Upper lobe of left lung (tissue), 6 donors: ENCODE data around the gene PPM1F. TPM values are rescaled to one million over a fixed set of nuclear protein-coding genes. Genes with fewer than 3 reads are reported as not detected.
"Not testable (repeated sequence)": the region's sequence is repeated elsewhere in the genome, so short reads cannot be mapped to it uniquely, and the experiment has no call there.

Experiments
- ATAC-seq, 2 donors: fragments of 200-7000 bp; cut with Tn5 transposase; one replicate each; pipeline ENCODE4 v1.9.1; 2022; ENCODE audit warnings: mild to moderate bottlenecking in 2 of 2, moderate library complexity in 2 of 2; ENCODE audit not compliant: low FRiP score in 2 of 2
- DNase-seq, 2 donors: peaks; one replicate each; pipeline ENCODE4 v3.0.0-alpha.2; 2019 to 2020
- H3K27ac ChIP-seq, 4 donors: fragments of 200-600 bp; sonication (generic); one replicate each; pipeline ENCODE4 v1.5.1; 2016 to 2019
- H3K27me3 ChIP-seq, 4 donors: fragments of 200-600 bp; sonication (generic); one replicate each; pipeline ENCODE4 v1.5.1; 2017 to 2019
- H3K36me3 ChIP-seq, 4 donors: fragments of 200-600 bp; sonication (generic); one replicate each; pipeline ENCODE4 v1.5.1; 2016 to 2019
- H3K4me1 ChIP-seq, 4 donors: fragments of 200-600 bp; sonication (generic); one replicate each; pipeline ENCODE4 v1.5.1; 2018 to 2019
- H3K4me3 ChIP-seq, 4 donors: fragments of 200-600 bp; sonication (generic); one replicate each; pipeline ENCODE4 v1.5.1; 2017 to 2019; ENCODE audit warnings: mild to moderate bottlenecking in 2 of 4, moderate library complexity in 1 of 4
- H3K9me3 ChIP-seq, 4 donors: fragments of 200-600 bp; sonication (generic); one replicate each; pipeline ENCODE4 v1.5.1; 2018 to 2019
- EP300 ChIP-seq, 4 donors: sonication (generic); formaldehyde crosslinking; IDR thresholded peaks; one replicate each; pipeline ENCODE4 v1.5.1; 2017; ENCODE audit warnings: antibody characterized with exemption in 4 of 4, control low read depth in 2 of 4
- POLR2A ChIP-seq, 4 donors: fragments of 450-650 bp; IDR thresholded peaks; one replicate each; pipeline ENCODE4 v1.5.1; 2016 to 2017; ENCODE audit warnings: antibody characterized with exemption in 4 of 4, mild to moderate bottlenecking in 2 of 4
- POLR2AphosphoS5 ChIP-seq, 2 donors: sonication (generic); formaldehyde crosslinking; IDR thresholded peaks; one replicate each; pipeline ENCODE4 v1.5.1; 2017; ENCODE audit warnings: antibody characterized with exemption in 2 of 2
- WGBS, 2 donors: methylation state at CpG; one replicate each; pipeline ENCODE4 v1.1.5; 2017 to 2018; 5-methylcytosine and 5-hydroxymethylcytosine counted together
- total RNA-seq, 6 donors: library from RNA; depleted of rRNA in 4 of 6; stranded (reverse); fragments of >200 nt in 4 of 6; gene quantifications; one replicate each; pipeline versions ENCODE4 v1.1.0 to v1.2.1, GENCODE V29; 2016 to 2021
- TF ChIP-seq, protein P1 (sequence below), 6 experiments: fragments of 450-650 bp in 4 of 6; fragments of 200-600 bp in 2 of 6; sonication (generic) in 2 of 6; IDR thresholded peaks; one replicate each; pipeline ENCODE4 v1.5.1; 2016 to 2019; ENCODE audit warnings: antibody characterized with exemption in 6 of 6
- donor health status: DM: no; HTN: no; CAD: no; lungs with moderate emphysema.
- donor health status: DM: no; HTN: yes; CAD: no; lungs with severe emphysema.

PPM1F gene
- total RNA-seq, 6 donors from 2014 or later = 21.0 to 85.3 (median 33.2) TPM

DNA sequence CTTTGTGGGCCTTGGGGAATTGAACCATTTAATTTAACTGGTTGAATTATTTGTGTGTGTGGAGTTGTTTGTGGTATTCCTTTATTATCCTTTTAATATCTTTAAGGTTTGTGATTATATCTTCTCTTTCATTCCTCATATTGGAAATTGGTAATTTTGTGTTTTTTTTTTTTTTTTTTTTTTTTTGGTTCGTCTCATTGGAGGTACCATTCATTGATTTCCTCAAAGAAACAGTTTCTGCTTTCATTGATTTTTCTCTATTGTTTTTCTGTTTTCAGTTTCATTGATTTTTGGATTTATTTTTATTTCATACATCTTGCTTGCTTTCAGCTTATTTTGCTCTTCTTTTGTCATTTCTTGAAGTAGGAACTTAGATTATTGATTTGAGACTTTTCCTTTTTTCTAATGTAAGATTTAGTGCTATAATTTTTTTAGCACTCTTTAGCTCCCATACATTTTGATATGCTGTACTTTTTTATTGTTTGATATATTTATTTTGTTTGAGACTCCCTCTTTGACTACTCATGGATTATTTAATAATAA, 54.2 kb downstream of the PPM1F start:
- DNase-seq (no peak), ATAC-seq (no peak)
- no peak overlapping the region for H3K27ac ChIP-seq
- H3K4me1 ChIP-seq = no peaks in the 10 kb centered on the region
- no peaks in the 10 kb centered on the region for H3K27me3 ChIP-seq
- H3K36me3 ChIP-seq = no peaks in the 10 kb centered on the region
- WGBS, 2 donors = 81 to 82% methylated on average over 1 of the region's 1 CpG
- TF ChIP-seq, protein P1, sequence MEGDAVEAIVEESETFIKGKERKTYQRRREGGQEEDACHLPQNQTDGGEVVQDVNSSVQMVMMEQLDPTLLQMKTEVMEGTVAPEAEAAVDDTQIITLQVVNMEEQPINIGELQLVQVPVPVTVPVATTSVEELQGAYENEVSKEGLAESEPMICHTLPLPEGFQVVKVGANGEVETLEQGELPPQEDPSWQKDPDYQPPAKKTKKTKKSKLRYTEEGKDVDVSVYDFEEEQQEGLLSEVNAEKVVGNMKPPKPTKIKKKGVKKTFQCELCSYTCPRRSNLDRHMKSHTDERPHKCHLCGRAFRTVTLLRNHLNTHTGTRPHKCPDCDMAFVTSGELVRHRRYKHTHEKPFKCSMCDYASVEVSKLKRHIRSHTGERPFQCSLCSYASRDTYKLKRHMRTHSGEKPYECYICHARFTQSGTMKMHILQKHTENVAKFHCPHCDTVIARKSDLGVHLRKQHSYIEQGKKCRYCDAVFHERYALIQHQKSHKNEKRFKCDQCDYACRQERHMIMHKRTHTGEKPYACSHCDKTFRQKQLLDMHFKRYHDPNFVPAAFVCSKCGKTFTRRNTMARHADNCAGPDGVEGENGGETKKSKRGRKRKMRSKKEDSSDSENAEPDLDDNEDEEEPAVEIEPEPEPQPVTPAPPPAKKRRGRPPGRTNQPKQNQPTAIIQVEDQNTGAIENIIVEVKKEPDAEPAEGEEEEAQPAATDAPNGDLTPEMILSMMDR (IDR thresholded peaks at IDR 0.05) = no peak
- TF ChIP-seq POLR2AphosphoS5 (IDR thresholded peaks at IDR 0.05) (no peak), EP300 (IDR thresholded peaks at IDR 0.05) (no peak), POLR2A (IDR thresholded peaks at IDR 0.05) (no peak)
- H3K4me3 ChIP-seq = no peak overlapping the region
- no peaks in the 10 kb centered on the region for H3K9me3 ChIP-seq

DNA sequence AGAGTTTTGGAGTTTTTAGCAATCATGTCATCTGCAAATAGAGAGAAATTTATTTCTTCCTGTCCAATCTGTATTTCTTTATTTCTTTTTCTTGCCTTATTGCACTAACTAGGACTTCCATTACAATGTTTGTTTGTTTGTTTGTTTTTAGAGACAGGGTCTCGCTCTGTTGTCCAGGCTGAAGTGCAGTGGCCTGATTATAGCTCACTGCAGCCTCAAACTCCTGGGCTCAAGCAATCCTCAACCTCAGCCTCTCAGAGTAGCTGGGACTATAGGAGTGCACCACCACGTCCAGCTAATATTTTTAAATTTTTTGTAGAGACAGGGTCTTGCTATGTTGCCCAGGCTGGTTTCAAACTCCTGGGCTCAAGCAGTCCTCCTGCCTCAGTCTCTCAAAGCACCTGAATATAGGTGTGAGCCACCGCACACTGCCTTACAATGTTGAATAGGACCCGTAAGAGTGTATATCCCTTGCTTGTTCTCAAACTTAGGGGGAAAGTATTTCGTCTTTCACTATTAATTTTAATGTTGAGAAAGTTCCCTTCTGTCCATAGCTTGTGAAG, 55.6 kb downstream of the PPM1F start:
- H3K9me3 ChIP-seq = no peaks in the 10 kb centered on the region
- 94 to 97% methylated on average over 5 of the region's 5 CpGs for WGBS, 2 donors
- ATAC-seq (no peak), DNase-seq (no peak)
- no peaks in the 10 kb centered on the region for H3K36me3 ChIP-seq
- no peaks in the 10 kb centered on the region for H3K4me1 ChIP-seq
- H3K27ac ChIP-seq = no peak overlapping the region
- no peaks in the 10 kb centered on the region for H3K27me3 ChIP-seq
- H3K4me3 ChIP-seq = no peak overlapping the region
- TF ChIP-seq POLR2AphosphoS5 (IDR thresholded peaks at IDR 0.05) (no peak), EP300 (IDR thresholded peaks at IDR 0.05) (no peak), POLR2A (IDR thresholded peaks at IDR 0.05) (no peak)
- TF ChIP-seq, protein P1 (IDR thresholded peaks at IDR 0.05) = no peak

DNA sequence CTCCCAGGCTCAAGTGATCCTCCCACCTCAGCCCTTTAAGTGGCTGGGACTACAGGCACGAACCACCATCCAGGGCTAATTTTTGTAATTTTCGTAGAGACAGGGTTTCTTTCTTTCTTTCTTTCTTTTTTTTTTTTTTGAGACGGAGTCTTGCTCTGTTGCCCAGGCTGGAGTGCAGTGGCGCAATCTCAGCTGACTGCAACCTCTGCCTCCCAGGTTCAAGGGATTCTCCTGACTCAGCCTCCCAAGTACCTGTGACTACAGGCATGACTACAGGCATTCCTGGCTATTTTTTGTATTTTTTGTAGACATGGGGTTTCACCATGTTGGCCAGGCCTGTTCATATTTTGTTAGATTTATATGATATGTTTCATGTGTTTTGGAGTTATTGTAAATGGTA, 56.4 kb downstream of the PPM1F start:
- not testable (repeated sequence) for DNase-seq

DNA sequence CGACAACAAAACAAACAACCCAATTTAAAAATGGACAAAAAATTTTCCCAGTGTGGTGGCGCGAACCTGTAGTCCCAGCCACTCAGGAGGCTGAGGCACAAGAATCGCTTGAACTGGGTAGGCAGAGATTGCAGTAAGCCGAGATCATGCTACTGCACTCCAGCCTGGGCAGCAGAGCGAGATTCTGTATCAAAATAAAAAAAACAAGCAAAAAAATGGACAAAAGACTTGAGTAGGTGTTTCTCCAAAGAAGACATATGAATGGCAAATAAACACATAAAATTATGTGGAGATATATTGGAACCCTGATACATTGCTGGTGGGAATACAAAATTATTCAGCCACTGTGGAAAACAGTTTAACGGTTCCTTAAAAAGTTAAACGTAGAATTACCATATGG, 57.8 kb downstream of the PPM1F start:
- DNase-seq (no peak), ATAC-seq (no peak)
- Histone ChIP-seq H3K27me3 (no peaks in the 10 kb centered on the region), H3K36me3 (no peaks in the 10 kb centered on the region), H3K4me1 (no peaks in the 10 kb centered on the region), H3K27ac (no peak overlapping the region), H3K9me3 (no peaks in the 10 kb centered on the region), H3K4me3 (no peak overlapping the region)
- 89 to 90% methylated on average over 8 of the region's 8 CpGs for WGBS, 2 donors
- no peak for TF ChIP-seq POLR2A (IDR thresholded peaks at IDR 0.05)
- TF ChIP-seq, protein P1 (IDR thresholded peaks at IDR 0.05) = no peak
- no peak for TF ChIP-seq EP300 (IDR thresholded peaks at IDR 0.05)
- TF ChIP-seq POLR2AphosphoS5 (IDR thresholded peaks at IDR 0.05) = no peak

More for the DNA sequence above, 56.4 kb downstream of the PPM1F start:
- not testable (repeated sequence) for ATAC-seq, H3K36me3 ChIP-seq, H3K27ac ChIP-seq, H3K4me3 ChIP-seq, H3K4me1 ChIP-seq, H3K9me3 ChIP-seq, H3K27me3 ChIP-seq
- 89 to 91% methylated on average over 4 of the region's 4 CpGs for WGBS, 2 donors

DNA sequence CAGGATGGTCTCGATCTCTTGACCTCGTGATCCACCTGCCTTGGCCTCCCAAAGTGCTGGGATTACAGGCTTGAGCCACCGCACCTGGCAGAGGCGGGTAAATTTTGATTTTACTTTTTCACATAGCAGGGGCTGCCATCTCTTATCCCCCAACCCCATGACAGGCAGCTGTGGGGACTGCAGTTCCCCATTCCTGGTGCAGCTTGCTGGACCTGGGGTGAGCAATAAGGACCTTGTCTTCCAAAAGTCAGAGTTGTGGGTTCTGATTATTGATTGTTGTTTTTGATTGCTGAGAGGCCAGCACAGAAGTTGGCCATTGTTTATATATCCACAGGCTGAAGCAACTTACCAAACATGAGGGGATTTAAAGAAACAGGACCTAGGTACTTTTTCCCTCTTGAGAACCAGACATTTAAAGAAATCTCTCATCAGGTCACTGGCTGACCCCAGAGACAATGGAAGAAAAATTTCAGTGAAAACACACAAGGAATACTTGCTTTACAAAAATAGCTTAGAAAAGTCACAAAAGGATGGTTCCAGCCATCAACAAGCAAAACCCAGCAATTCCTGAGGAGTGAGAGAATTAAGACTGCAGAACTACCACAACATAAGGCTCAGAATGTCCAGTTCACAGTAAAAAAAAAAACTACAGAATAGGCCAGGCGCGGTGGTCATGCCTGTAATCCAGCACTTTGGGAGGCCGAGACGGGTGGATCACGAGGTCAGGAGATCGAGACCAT, 63.2 kb downstream of the PPM1F start:
- Histone ChIP-seq H3K27ac (no peak overlapping the region), H3K9me3 (no peaks in the 10 kb centered on the region), H3K4me3 (no peak overlapping the region), H3K4me1 (no peaks in the 10 kb centered on the region), H3K27me3 (no peaks in the 10 kb centered on the region), H3K36me3 (no peaks in the 10 kb centered on the region)
- WGBS, 2 donors = 94 to 95% methylated on average over 10 of the region's 10 CpGs
- DNase-seq (no peak), ATAC-seq (no peak)
- TF ChIP-seq POLR2A (IDR thresholded peaks at IDR 0.05) (no peak), POLR2AphosphoS5 (IDR thresholded peaks at IDR 0.05) (no peak), EP300 (IDR thresholded peaks at IDR 0.05) (no peak)
- TF ChIP-seq, protein P1 (IDR thresholded peaks at IDR 0.05) = no peak
